Ishikawa (cell line): ENCODE results near the gene ADAMTS12.

Source experiments
- CEBPB ChIP-seq: IDR thresholded peaks from 2 replicates; pipeline ENCODE4 v1.6.1; 2012
- CREB1 ChIP-seq: IDR thresholded peaks from 2 replicates; pipeline ENCODE4 v1.6.1; 2012; ENCODE audit warnings: low read depth
- EGR1 ChIP-seq: IDR thresholded peaks from 2 replicates; pipeline ENCODE4 v1.6.1; 2012
- EP300 ChIP-seq: IDR thresholded peaks from 2 replicates; pipeline ENCODE4 v1.6.1; 2012; ENCODE audit warnings: borderline replicate concordance
- FOXM1 ChIP-seq: IDR thresholded peaks from 2 replicates; pipeline ENCODE4 v1.6.1; 2012; ENCODE audit warnings: low read depth, borderline replicate concordance
- MAX ChIP-seq: IDR thresholded peaks from 2 replicates; pipeline ENCODE4 v1.6.1; 2012
- NFIC ChIP-seq: IDR thresholded peaks from 2 replicates; pipeline ENCODE4 v1.6.1; 2012
- RAD21 ChIP-seq: IDR thresholded peaks from 2 replicates; pipeline ENCODE4 v1.6.1; 2012; ENCODE audit warnings: low read depth
- REST ChIP-seq: IDR thresholded peaks from 2 replicates; pipeline ENCODE4 v1.6.1; 2012; ENCODE audit warnings: low read depth, mild to moderate bottlenecking
- TAF1 ChIP-seq: IDR thresholded peaks from 2 replicates; pipeline ENCODE4 v1.6.1; 2012; ENCODE audit warnings: low read depth, mild to moderate bottlenecking
- TCF12 ChIP-seq: IDR thresholded peaks from 2 replicates; pipeline ENCODE4 v1.6.1; 2012; ENCODE audit warnings: low read depth
- TEAD4 ChIP-seq: IDR thresholded peaks from 2 replicates; pipeline ENCODE4 v1.6.1; 2012
- USF1 ChIP-seq: IDR thresholded peaks from 2 replicates; pipeline ENCODE4 v1.6.1; 2012
- YY1 ChIP-seq: IDR thresholded peaks from 2 replicates; pipeline ENCODE4 v1.6.1; 2012; ENCODE audit warnings: low read depth
- ZBTB7A ChIP-seq: IDR thresholded peaks from 2 replicates; pipeline ENCODE4 v1.6.1; 2012; ENCODE audit warnings: low read depth

The ADAMTS12 gene

GRCh38 chr5:33748754-33749153 lies 143.0 kb downstream of the ADAMTS12 start:
- no peak for TF ChIP-seq TEAD4
- TF ChIP-seq YY1, result no peak
- no peak for TF ChIP-seq REST
- TF ChIP-seq ZBTB7A, result no peak
- no peak for TF ChIP-seq EP300
- no peak for TF ChIP-seq FOXM1
- TF ChIP-seq CREB1, result no peak
- no peak for TF ChIP-seq TAF1
- no peak for TF ChIP-seq USF1
- no peak for TF ChIP-seq TCF12
- TF ChIP-seq NFIC, result no peak
- no peak for TF ChIP-seq EGR1
- TF ChIP-seq CEBPB, result no peak
- TF ChIP-seq RAD21, result no peak
- TF ChIP-seq MAX, result no peak

- TF ChIP-seq CREB1 (no peak), TCF12 (no peak)
These were observed 146.6 kb downstream of the ADAMTS12 start for GRCh38 chr5:33745101-33745770.

GRCh38 chr5:33743099-33743498 lies 148.7 kb downstream of the ADAMTS12 start:
- TF ChIP-seq CEBPB, result no peak

GRCh38 chr5:33742181-33742580 lies 149.6 kb downstream of the ADAMTS12 start:
- TF ChIP-seq CEBPB (no peak), MAX (no peak), TEAD4 (no peak), EGR1 (no peak), REST (no peak), ZBTB7A (no peak), EP300 (no peak), CREB1 (no peak), RAD21 (no peak), TAF1 (no peak), NFIC (no peak), YY1 (no peak), FOXM1 (no peak)

- TF ChIP-seq ZBTB7A (no peak), CREB1 (no peak), NFIC (no peak), MAX (no peak), EGR1 (no peak)
These were observed 152.8 kb downstream of the ADAMTS12 start for GRCh38 chr5:33738967-33739366.

- TF ChIP-seq ZBTB7A, result no peak
- no peak for TF ChIP-seq CREB1
- no peak for TF ChIP-seq EGR1
- TF ChIP-seq TCF12, result no peak
- TF ChIP-seq REST, result no peak
- no peak for TF ChIP-seq YY1
- TF ChIP-seq FOXM1, result no peak
- TF ChIP-seq CEBPB, result no peak
- TF ChIP-seq TAF1, result no peak
- TF ChIP-seq EP300, result no peak
- no peak for TF ChIP-seq NFIC
- no peak for TF ChIP-seq RAD21
- TF ChIP-seq TEAD4, result no peak
- TF ChIP-seq USF1, result no peak
- no peak for TF ChIP-seq MAX
These were observed 153.7 kb downstream of the ADAMTS12 start for GRCh38 chr5:33738097-33738496.
